Upper lobe of right lung (tissue), 1 donor: Measurements from ENCODE around the gene HOXB9. TPM values are rescaled to one million over a fixed set of nuclear protein-coding genes. Genes with fewer than 3 reads are reported as not detected.

Source experiments
- ATAC-seq: fragments of 200-7000 bp; cut with Tn5 transposase; one replicate; pipeline ENCODE4 v1.9.1; 2020; ENCODE audit warnings: mild to moderate bottlenecking, moderate library complexity
- DNase-seq: peaks from one replicate; pipeline ENCODE4 v3.0.0-alpha.2; 2020
- H3K27ac ChIP-seq: fragments of 200-600 bp; one replicate; pipeline ENCODE4 v1.8.0; 2022
- H3K27me3 ChIP-seq: fragments of 200-600 bp; one replicate; pipeline ENCODE4 v1.8.0; 2022; ENCODE audit warnings: mild to moderate bottlenecking
- H3K36me3 ChIP-seq: fragments of 200-600 bp; one replicate; pipeline ENCODE4 v1.8.0; 2022
- H3K4me1 ChIP-seq: fragments of 200-600 bp; one replicate; pipeline ENCODE4 v1.8.0; 2022
- H3K4me3 ChIP-seq: fragments of 200-600 bp; one replicate; pipeline ENCODE4 v1.8.0; 2022; ENCODE audit warnings: mild to moderate bottlenecking
- H3K9me3 ChIP-seq: fragments of 200-600 bp; one replicate; pipeline ENCODE4 v1.8.0; 2022
- CTCF ChIP-seq: fragments of 200-600 bp; IDR thresholded peaks from one replicate; pipeline ENCODE4 v1.8.0; 2022; ENCODE audit warnings: antibody characterized with exemption
- intact Hi-C: fragments of 100-400 bp; cut with DNase I; formaldehyde crosslinking; loops from one replicate; pipeline ENCODE4 v1.11.0; 2022
- total RNA-seq: library from RNA; stranded (reverse); fragmentation: NEBNext Ultra II Directional; extraction: Animal tissue kit (Norgen Biotek cat#: 25700); gene quantifications from one replicate; pipeline ENCODE4 v1.2.1, GENCODE V29; 2021
- donor health status: DM: no; HTN: yes; CAD: no; lungs with severe emphysema.

Gene HOXB9
- total RNA-seq, 1 donor from 2014 or later: not detected

GRCh38 chr17:48644910-48645557, 18.9 kb upstream of the HOXB9 start:
- no peaks in the 10 kb centered on the region for H3K36me3 ChIP-seq
- no peak for DNase-seq
- peaks cover 100% of the 10 kb centered on the region for H3K27me3 ChIP-seq
- peaks cover 9% of the 10 kb centered on the region for H3K4me1 ChIP-seq
- intact Hi-C loops: no loop called here
- no peak for TF ChIP-seq CTCF
- no peak overlapping the region for H3K27ac ChIP-seq
- ATAC-seq: no peak
- no peaks in the 10 kb centered on the region for H3K9me3 ChIP-seq
- H3K4me3 ChIP-seq: no peak overlapping the region

GRCh38 chr17:48644159-48644558, 18.0 kb upstream of the HOXB9 start:
- Histone ChIP-seq H3K36me3 (no peaks in the 10 kb centered on the region), H3K27ac (no peak overlapping the region), H3K27me3 (peaks cover 100% of the 10 kb centered on the region), H3K4me1 (peaks cover 9% of the 10 kb centered on the region), H3K9me3 (no peaks in the 10 kb centered on the region), H3K4me3 (no peak overlapping the region)
- DNase-seq: no peak
- intact Hi-C loops: no loop called here
- TF ChIP-seq CTCF: no peak
- no peak for ATAC-seq

GRCh38 chr17:48643697-48644012, 17.5 kb upstream of the HOXB9 start:
- H3K4me1 ChIP-seq: peaks cover 9% of the 10 kb centered on the region
- no peak overlapping the region for H3K27ac ChIP-seq
- no peaks in the 10 kb centered on the region for H3K9me3 ChIP-seq
- H3K27me3 ChIP-seq: peaks cover 100% of the 10 kb centered on the region
- no peak for TF ChIP-seq CTCF
- intact Hi-C loops: no loop called here
- no peaks in the 10 kb centered on the region for H3K36me3 ChIP-seq
- DNase-seq (no peak), ATAC-seq (no peak)
- H3K4me3 ChIP-seq: no peak overlapping the region

- no peak for TF ChIP-seq CTCF
- Histone ChIP-seq H3K9me3 (no peaks in the 10 kb centered on the region), H3K4me3 (no peak overlapping the region), H3K27me3 (peaks cover 100% of the 10 kb centered on the region), H3K36me3 (no peaks in the 10 kb centered on the region), H3K27ac (no peak overlapping the region), H3K4me1 (peaks cover 9% of the 10 kb centered on the region)
- no peak for DNase-seq
- no peak for ATAC-seq
- intact Hi-C loops: no loop called here
These were observed 16.9 kb upstream of the HOXB9 start for GRCh38 chr17:48642843-48643696.

GRCh38 chr17:48642059-48642842, 16.1 kb upstream of the HOXB9 start:
- H3K27me3 ChIP-seq: peaks cover 100% of the 10 kb centered on the region
- intact Hi-C loops: no loop called here
- peaks cover 2% of the 10 kb centered on the region for H3K4me1 ChIP-seq
- H3K36me3 ChIP-seq: no peaks in the 10 kb centered on the region
- no peak overlapping the region for H3K4me3 ChIP-seq
- no peak for ATAC-seq
- no peak for TF ChIP-seq CTCF
- H3K27ac ChIP-seq: no peak overlapping the region
- no peaks in the 10 kb centered on the region for H3K9me3 ChIP-seq
- DNase-seq: no peak
